HG03060 (cell line): ENCODE results near the gene PRPF18.
"Not testable (repeated sequence)": the region's sequence is repeated elsewhere in the genome, so short reads cannot be mapped to it uniquely, and the experiment has no call there.

ENCODE experiments used
- ATAC-seq: cut with Tn5 transposase; IDR thresholded peaks from one replicate; pipeline ENCODE4 v1.9.1; 2021; ENCODE audit warnings: low read depth, moderate number of reproducible peaks; ENCODE audit not compliant: unreplicated experiment

PRPF18 gene

GRCh38 chr10:13586676-13587355 is at the start of gene PRPF18:
TSS of gene PRPF18 (plus strand) at chr10:13586965. CDS start at chr10:13587087, 122 bp downstream.
- peak; percentile 98 for ATAC-seq

GRCh38 chr10:13537985-13538384 is 48.8 kb upstream of the PRPF18 start:
- not testable (repeated sequence) for ATAC-seq

GRCh38 chr10:13542533-13542932 is 44.2 kb upstream of the PRPF18 start:
- no peak for ATAC-seq

- ATAC-seq: no peak
Observed at GRCh38 chr10:13550802-13551201, 36.0 kb upstream of the PRPF18 start.

- ATAC-seq: no peak
Observed at GRCh38 chr10:13555884-13556510, 30.8 kb upstream of the PRPF18 start.

GRCh38 chr10:13559124-13559700 is 27.6 kb upstream of the PRPF18 start:
- no peak for ATAC-seq

- ATAC-seq: no peak
Observed at GRCh38 chr10:13560597-13560996, 26.2 kb upstream of the PRPF18 start.

- no peak for ATAC-seq
Observed at GRCh38 chr10:13563481-13564445, 23.0 kb upstream of the PRPF18 start.

GRCh38 chr10:13564576-13564975 is 22.2 kb upstream of the PRPF18 start:
- ATAC-seq: no peak

- ATAC-seq: no peak
Observed at GRCh38 chr10:13567030-13567429, 19.7 kb upstream of the PRPF18 start.

- no peak for ATAC-seq
Observed at GRCh38 chr10:13571541-13571940, 15.2 kb upstream of the PRPF18 start.

- ATAC-seq: no peak
Observed at GRCh38 chr10:13573960-13574359, 12.8 kb upstream of the PRPF18 start.

- ATAC-seq: no peak
Observed at GRCh38 chr10:13585195-13585751, 1.5 kb upstream of the PRPF18 start.

GRCh38 chr10:13585943-13586342 is 822 bp upstream of the PRPF18 start:
- no peak for ATAC-seq

GRCh38 chr10:13587391-13587790 is 626 bp downstream of the PRPF18 start:
- ATAC-seq: no peak

GRCh38 chr10:13589316-13589715 is 2.6 kb downstream of the PRPF18 start:
- ATAC-seq: no peak

GRCh38 chr10:13590886-13591285 is 4.1 kb downstream of the PRPF18 start:
- no peak for ATAC-seq

- ATAC-seq: no peak
Observed at GRCh38 chr10:13592306-13592705, 5.5 kb downstream of the PRPF18 start.

GRCh38 chr10:13593535-13593934 is 6.8 kb downstream of the PRPF18 start:
- no peak for ATAC-seq

GRCh38 chr10:13594641-13595040 is 7.9 kb downstream of the PRPF18 start:
- no peak for ATAC-seq
